Activated naive CD4-positive, alpha-beta T cell treated with Interleukin-2 at 50 U/mL for 16 hours (primary cell): Measurements from ENCODE around the gene DNASE1L3.
A peak's percentile ranks its signal among the peaks of the same experiment; 100 is the strongest.
"Not testable (repeated sequence)": the region's sequence is repeated elsewhere in the genome, so short reads cannot be mapped to it uniquely, and the experiment has no call there.

Experiments
- DNase-seq: peaks from one replicate; pipeline ENCODE4 v3.0.0-alpha.2; 2020

Gene DNASE1L3

GRCh38 chr3:58210761-58211460, at the start of gene DNASE1L3:
TSS of gene DNASE1L3 (minus strand) at chr3:58210972. CDS start at chr3:58210906, 66 bp downstream.
- DNase-seq: no peak

GRCh38 chr3:58260261-58260731, 49.5 kb upstream of the DNASE1L3 start:
- no peak for DNase-seq

- DNase-seq: no peak
Measured at GRCh38 chr3:58258392-58259055, 47.8 kb upstream of the DNASE1L3 start.

GRCh38 chr3:58256511-58256910, 45.7 kb upstream of the DNASE1L3 start:
- DNase-seq: no peak

- no peak for DNase-seq
Measured at GRCh38 chr3:58256061-58256460, 45.3 kb upstream of the DNASE1L3 start.

- no peak for DNase-seq
Measured at GRCh38 chr3:58254144-58254543, 43.4 kb upstream of the DNASE1L3 start.

GRCh38 chr3:58251631-58252035, 40.9 kb upstream of the DNASE1L3 start:
- no peak for DNase-seq

GRCh38 chr3:58250093-58250707, 39.4 kb upstream of the DNASE1L3 start:
- DNase-seq: no peak

- DNase-seq: no peak
Measured at GRCh38 chr3:58249358-58250092, 38.8 kb upstream of the DNASE1L3 start.

GRCh38 chr3:58246148-58247047, 35.6 kb upstream of the DNASE1L3 start:
- no peak for DNase-seq

GRCh38 chr3:58243976-58244585, 33.3 kb upstream of the DNASE1L3 start:
- DNase-seq: no peak

GRCh38 chr3:58242860-58243259, 32.1 kb upstream of the DNASE1L3 start:
- not testable (repeated sequence) for DNase-seq

GRCh38 chr3:58242340-58242739, 31.6 kb upstream of the DNASE1L3 start:
- no peak for DNase-seq

GRCh38 chr3:58241306-58242044, 30.7 kb upstream of the DNASE1L3 start:
- no peak for DNase-seq

- DNase-seq: no peak
Measured at GRCh38 chr3:58238830-58239229, 28.1 kb upstream of the DNASE1L3 start.

GRCh38 chr3:58237941-58238681, 27.3 kb upstream of the DNASE1L3 start:
- peak; percentile 32 for DNase-seq

- DNase-seq: peak; percentile 85
Measured at GRCh38 chr3:58237238-58237940, 26.6 kb upstream of the DNASE1L3 start, which contains the start of gene ABHD6. TSS of gene ABHD6 (plus strand) at chr3:58237792. CDS start at chr3:58256587, 18,795 bp downstream.

GRCh38 chr3:58236527-58237237, 25.9 kb upstream of the DNASE1L3 start:
- no peak for DNase-seq

- no peak for DNase-seq
Measured at GRCh38 chr3:58235970-58236369, 25.2 kb upstream of the DNASE1L3 start.
